Embryonic facial prominence (tissue), 1 donor: ENCODE measurements around the gene DEUP1.
"Not testable (repeated sequence)": the region's sequence is repeated elsewhere in the genome, so short reads cannot be mapped to it uniquely, and the experiment has no call there.

ENCODE experiments used
- DNase-seq: peaks from one replicate; pipeline ENCODE4 v3.0.0-alpha.2; 2016; ENCODE audit errors: extremely low spot score

DEUP1 gene

DNA sequence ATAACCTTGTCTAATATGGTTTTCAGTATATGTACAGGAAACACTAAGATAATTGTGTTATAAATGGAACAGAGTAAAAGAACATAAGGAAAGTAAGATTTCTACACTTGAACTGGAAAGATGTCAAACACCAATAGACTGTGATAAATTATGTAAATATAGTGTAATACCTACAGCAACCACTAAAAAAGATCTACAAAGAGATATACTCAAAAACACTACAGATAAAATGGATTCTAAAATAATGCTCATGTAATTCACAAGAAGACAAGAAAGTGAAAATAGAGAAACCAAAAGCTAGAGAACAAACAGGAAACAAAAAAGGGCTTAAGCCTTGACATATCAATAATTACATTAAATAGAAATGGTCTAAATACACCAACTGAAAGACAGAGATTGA lies 30.9 kb downstream of the DEUP1 start:
- DNase-seq: no peak

DNA sequence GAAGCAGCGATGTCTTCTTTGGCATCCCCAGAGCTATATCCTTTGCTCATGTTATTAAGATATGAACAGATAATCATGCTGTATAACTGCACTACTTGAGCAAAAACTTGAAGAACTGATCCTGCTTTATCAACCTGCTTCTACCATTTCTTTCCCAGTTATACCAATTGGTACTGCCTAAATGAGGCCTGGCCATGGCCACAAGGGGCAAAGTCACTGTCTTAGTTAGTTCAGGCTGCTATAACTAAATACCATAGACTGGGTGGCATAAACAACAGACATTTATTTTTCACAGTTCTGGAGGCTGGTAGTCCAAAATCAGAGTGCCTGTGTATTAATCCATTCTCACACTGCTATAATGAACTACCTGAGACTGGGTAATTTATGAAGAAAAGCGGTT lies 37.5 kb downstream of the DEUP1 start:
- no peak for DNase-seq

DNA sequence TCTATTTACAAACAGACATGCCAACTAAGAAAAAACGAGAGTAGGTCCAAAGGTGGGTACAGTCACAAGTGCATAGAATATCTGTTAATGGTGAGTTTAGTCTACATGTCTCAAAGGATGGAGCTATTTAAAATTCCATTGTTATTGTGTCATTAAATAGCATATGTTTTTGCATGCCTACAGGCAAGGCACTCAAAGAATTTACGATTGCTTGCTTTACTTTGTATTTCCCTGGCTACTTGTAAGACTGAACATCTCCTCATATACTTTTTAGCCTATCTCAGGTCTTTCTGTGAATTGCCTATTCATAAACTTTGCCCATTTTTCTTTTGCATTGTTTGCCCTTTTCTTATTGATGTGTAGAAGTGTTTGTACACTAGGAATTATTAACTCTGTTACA lies 39.7 kb downstream of the DEUP1 start:
- no peak for DNase-seq

DNA sequence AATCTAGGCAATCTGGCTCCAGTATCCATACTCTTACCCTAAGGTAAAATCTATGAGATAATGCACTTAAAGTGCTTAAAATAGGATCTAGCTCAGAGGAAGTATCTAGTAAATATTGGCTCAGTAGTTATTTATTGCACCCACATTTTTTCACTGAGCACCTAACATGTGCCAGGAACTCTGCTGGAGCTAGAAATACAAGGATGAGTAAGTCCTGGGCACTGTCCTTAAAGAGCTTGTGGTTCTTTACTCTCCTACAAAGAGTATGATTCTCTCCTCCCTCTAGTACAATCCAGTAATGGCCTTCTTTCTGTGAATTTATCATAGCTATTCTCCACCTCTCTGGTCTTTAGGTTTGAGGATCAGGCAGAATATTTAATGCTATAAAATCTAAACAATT lies 59.2 kb downstream of the DEUP1 start:
- DNase-seq: no peak

DNA sequence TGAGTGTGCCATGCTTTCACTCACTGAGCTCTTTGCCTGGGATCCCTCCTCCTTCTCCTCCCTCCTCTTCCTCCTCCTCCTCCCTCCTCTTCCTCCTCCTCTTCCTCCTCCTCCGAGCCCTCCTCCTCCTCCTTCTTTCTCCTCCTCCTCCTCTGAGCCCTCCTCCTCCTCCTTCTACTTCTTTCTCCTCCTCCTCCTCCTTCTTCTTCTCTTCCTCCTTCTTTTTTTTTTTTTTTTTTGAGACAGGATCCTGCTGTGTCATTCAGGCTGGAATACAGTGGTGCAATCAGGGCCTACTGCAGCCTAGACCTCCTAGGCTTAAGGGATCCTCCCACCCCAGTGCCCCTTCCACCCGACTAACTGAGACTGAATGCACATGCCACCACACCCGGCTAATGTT lies 62.3 kb downstream of the DEUP1 start:
- DNase-seq: no peak

DNA sequence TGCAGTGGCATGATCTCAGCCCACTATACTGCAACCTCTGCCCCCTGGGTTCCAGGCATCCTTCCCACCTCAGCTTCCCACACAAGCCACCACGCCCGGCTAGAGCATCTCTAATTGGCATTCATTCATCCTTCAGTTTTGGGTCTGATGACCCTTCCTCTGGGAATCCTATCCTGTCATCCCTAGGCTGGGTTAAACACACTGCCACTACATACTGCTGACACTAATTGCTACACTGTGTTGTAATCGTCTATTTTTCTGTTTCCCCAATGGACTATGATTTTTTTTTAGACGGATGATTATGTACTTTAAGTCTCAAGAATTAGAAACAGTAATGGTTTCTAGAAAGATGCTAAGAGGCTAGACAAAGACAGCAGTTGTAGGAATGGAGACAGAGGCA lies 62.8 kb downstream of the DEUP1 start:
- DNase-seq: no peak

DNA sequence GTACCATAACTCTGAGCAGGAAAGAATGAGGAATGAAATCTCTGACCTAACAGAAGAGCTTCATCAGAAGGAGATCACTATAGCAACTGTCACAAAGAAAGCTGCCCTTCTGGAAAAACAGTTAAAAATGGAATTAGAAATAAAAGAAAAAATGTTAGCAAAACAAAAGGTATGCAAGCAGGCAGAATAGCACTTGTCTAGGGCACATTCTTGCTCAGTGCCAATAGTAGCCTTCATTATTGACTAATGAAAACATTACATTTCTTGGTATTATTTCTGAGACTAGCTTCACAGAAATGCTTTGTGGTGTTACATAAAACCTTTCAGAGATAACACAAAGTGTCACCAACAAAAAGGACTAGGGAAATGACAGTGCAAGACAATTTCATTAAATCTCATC lies 63.9 kb downstream of the DEUP1 start:
- DNase-seq: no peak

DNA sequence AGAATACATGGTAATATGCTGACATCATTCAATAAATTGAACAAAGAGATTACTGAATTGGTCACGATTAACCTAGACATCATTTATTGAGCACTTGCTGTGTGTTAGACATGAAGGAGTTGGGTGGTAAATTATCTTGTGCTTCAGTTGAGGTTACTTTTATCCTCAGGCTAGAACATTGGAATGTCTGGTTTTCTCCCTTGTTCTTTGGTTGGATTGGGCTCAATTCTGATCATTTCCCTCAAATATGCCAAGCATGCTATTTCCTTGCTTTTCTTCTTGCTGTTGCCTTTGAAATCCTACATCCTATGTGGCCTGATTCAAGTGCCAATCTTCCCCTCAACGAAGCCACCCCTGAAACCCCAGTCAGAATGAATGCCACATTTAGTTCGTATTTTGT lies 65.8 kb downstream of the DEUP1 start:
- no peak for DNase-seq

DNA sequence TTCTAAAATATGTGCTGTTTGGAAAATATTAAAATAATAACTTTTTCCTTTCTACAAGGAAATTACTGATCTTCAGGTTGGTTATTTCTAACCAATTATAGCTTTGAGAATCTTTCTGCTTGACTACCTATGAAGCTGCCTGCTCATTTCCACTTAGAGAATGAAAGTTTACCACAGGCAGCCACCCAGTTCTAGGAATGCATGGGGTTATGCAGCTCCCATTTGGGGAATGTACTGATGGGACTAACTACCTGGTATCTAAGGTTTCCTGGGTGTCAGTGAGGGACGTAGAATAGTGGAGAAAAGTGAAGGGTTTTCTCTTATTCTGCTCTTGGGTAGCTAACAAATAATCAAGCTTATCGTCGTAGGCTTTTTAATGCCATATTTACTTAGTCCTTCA lies 73.4 kb downstream of the DEUP1 start:
- no peak for DNase-seq

DNA sequence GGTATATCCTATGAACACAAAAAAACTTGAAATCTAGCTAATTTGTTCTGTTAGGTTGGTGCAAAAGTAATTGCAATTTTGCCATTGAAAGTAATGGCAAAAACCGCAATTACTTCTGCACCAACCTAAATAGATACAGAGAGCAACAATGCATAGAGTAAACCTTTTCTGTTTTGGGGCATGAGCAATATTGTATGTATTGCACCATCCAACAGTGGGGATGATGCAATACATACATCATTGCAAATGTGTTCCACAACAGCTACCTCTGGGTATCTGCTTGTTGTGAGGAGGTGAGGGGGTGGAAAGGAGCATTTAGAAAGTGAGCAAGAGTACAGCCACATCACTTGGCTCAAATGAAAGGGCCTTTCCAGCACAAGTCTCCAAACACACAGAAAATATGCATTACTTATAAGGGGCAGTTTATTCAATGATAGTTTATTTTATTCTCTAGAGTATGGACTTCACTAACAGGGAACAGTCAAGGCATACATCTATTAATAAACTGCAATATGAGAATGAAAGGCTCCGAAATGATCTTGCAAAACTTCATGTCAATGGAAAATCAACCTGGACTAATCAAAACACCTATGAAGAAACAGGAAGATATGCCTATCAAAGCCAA lies 77.3 kb downstream of the DEUP1 start:
- no peak for DNase-seq

DNA sequence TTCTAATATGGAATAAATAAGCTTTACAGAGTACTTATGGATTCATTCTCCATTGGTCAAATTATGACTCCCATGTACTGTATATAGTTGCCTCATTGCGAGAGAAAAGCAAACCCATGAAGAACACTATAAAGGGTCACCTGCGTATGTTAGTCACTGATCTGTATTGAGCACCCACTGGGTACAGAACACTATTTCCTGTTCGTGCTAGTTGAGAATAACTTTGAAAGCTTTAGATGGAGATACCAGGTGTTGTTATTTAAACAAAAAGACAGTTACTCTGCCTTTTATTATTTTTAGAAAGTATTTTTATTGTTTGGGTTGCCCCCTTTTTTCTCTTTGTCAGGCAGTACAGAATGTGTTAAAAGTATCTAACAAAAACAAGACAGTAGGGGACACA lies 79.9 kb downstream of the DEUP1 start:
- no peak for DNase-seq

DNA sequence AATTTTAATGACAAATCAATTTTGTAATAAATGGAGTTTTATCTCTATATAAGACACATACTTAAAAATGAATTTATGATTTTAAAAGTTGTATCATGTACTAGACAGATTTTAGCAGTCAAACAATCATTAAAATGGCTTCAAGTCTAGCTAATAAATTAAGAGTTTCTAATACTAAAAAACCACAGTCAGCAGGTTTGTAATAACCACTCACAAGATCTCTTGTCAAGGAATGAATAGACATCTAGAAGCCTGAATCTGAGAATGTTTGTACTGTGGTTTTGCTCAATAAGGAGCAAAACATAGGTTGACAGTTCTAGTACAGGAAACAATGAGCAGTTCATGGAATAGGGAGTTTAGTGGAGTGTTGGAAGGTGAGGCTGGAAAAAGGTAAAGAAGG lies 81.2 kb downstream of the DEUP1 start:
- DNase-seq: no peak

DNA sequence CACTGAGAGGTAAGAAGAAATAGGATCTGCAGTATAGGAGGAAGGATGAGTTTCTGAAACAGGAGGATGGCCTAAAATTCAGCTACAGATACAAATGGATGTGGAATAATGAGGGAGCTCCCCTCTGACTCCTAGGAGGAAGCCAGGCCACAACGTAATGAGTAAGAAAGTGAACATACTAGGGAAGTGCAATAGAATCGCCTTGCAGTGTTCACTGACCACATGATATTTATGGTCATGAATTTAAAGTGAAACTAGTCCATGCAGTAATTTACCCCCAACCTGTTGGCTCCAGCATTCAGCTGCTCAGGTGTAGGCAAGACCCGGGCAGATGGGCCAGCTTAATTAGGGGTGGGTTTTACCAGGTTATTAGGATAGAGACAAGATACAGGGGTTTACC lies 101.7 kb downstream of the DEUP1 start:
- no peak for DNase-seq

DNA sequence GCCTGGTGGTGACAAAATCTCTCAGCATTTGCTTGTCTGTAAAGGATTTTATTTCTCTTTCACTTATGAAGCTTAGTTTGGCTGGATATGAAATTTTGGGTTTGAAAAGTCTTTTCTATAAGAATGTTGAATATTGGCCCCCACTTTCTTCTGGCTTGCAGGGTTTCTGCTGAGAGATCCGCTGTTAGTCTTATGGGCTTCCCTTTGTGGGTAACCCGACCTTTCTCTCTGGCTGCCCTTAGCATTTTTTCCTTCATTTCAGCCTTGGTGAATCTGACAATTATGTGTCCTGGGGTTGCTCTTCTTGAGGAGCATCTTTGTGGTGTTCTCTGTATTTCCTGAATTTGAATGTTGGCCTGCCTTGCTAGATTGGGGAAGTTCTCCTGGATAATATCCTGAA lies 112.7 kb downstream of the DEUP1 start:
- DNase-seq: not testable (repeated sequence)

DNA sequence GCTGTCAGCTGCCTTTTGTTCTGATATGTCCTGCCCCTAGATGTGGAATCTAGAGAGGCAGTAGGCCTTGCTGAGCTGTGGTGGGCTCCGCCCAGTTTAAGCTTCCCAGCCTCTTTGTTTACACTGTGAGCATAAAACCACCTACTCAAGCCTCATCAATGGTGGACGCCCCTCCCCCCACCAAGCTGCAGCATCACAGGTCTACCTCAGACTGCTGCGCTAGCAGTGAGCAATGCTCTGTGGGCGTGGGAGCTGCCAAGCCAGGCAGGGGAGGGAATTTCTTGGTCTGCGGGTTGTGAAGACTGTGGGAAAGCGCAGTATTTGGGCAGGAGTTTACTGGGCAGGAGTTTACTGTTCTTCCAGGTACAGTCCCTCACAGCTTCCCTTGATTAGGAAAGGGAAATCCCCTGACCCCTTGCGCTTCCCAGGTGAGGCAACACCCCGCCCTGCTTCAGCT lies 114.1 kb downstream of the DEUP1 start:
- no peak for DNase-seq

DNA sequence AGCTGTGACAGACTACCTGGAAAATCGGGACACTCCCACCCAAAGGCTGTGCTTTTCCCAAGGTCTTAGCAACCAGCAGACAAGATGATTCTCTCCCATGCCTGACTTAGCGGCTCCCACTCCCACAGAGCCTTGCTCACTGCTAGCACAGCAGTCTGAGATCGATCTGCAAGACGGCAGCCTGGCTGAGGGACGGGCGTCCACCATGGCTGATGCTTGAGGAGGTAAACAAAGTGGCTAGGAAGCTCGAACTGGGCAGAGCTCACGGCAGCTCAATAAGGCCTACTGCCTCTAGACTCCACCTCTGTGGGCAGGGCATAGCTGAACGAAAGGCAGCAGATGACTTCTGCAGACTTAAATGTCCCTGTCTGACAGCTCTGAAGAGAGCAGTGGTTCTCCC lies 127.7 kb downstream of the DEUP1 start:
- no peak for DNase-seq

DNA sequence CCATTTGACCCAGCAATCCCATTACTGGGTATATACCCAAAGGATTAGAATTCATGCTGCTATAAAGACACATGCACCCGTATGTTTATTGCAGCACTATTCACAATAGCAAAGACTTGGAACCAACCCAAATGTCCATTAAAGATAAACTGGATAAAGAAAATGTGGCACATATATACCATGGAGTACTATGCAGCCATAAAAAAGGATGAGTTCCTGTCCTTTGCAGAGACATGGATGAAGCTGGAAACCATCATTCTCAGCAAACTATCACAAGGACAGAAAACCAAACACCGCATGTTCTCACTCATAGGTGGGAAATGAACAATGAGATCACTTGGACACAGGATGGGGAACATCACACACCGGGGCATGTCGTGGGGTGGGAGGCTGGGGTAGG lies 133.1 kb downstream of the DEUP1 start:
- DNase-seq: not testable (repeated sequence)

DNA sequence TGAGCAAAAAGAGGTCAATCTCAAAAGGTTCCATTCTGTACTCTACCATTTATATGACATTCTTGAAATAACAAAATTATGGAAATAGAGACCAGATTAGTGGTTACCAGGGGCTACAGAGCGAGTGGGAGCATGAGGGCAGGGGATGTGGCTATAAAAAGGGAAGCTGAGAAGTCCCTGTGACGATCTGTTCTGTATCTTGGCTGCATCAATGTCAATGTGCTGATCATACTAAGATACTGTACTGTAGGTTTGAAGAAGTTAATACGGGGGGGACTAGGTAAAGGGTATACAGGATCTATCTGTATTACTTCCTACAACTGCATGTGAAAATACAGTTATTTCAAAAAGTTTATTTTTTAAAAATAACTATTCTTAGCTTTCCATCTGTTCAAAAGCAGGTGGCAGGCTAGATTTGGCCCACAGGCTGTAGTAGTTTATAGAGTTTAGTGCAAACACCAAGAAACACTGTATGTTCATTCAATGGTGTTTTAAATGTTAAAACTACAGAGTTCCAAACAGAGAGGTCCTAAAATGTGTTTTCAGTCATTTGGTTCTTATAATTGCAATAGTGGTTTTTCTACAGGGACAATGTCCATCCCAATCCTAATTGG lies 134.5 kb downstream of the DEUP1 start:
- no peak for DNase-seq

DNA sequence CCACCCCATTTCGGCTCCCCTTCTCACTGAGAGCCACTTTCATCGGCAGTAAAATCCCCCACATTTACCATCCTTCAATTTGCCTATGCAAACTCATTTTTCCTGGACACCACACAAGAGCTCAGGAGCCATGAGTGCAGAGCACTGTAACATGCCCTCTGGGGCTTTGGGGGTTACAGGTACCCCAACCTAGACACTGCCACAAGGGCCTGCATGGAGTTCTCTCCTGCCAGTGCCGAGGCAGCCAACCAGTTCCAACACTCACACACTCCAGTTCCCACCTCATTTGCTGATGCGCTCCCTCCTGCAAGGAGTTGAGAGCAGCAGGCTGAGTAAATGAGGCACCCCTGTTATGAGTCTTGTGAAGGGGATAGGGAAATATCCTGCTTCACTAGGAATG lies 136.5 kb downstream of the DEUP1 start:
- no peak for DNase-seq

DNA sequence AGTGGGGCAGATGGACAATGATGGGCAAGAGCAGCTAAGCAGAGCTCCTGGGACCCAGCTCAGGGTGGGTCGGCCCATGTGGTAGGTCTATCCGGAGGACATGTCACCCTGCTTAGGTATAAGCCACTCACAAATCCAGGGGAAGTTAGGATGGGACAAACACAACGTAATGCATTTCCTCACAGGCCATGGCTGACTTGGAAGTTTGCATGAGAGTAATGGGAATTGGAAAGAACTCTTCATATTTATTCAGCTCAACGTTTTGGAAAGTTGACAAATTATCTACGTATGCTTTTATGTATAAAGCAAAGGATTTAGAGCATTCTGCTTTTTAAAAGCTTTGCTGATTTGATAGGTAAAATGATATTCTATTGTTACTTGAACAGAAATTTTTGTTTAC lies 137.7 kb downstream of the DEUP1 start:
- DNase-seq: no peak

DNA sequence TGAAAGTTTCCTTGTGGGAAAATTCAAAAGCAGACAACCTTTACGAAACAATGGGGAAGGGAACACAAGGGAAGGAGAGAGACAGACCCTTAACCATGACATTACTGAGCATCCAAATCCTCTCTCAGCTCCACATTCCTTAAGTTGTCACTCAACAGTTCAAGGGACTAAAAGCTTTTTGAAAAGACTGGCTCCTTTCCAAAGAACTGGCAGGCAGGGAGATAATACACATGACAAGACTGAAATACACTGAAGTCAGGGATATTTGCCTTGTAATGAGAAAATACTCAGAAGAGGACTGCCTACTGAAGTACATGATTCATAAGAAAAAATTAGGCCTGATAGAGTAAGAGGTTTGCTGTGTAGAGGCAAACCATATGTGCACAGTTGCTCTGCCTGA lies 143.6 kb downstream of the DEUP1 start:
- no peak for DNase-seq

DNA sequence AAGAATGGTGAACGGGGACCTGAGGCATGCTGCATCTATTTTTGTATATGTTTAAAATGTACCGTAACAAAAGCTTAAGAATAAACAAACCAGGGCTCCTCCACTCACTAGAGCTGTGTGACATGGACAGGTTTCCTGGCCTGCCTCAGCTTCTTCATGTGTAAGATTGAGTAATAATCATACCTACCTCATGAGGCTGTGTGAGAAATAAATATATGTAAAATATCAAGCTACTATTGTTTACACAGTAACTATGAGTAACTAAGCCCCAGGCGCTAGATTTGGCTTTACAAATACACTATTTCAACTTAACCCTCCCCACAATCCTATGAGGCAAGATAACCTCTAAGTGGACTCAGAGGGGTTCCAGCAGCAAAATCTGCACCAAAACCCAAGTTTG lies 146.3 kb downstream of the DEUP1 start:
- no peak for DNase-seq

DNA sequence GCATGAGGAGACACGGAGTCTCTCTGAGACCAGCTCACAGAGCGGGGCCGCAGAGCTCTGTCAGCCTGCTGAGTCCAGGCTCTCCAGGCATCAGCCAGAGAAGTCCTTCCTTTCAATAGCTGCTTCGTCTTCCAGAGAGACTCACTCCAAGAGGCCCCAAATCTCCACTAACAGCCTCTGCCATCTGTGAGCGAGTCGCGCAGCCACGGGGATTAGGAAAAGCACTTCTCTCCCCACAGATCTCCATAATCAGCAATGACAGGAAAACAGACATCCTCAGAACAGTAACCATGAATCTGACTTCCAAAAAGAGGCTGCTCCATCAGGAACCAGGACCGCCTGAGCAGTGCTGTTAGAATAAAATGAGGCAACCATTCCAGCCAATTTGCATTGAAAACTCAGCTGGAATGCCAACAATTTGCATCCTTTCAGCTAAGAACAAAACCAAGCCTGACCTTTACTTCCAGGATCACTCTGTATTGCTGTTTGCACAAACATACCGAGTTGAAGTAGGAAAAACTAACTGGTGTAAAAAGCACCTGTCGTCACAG lies 147.2 kb downstream of the DEUP1 start:
- no peak for DNase-seq

DNA sequence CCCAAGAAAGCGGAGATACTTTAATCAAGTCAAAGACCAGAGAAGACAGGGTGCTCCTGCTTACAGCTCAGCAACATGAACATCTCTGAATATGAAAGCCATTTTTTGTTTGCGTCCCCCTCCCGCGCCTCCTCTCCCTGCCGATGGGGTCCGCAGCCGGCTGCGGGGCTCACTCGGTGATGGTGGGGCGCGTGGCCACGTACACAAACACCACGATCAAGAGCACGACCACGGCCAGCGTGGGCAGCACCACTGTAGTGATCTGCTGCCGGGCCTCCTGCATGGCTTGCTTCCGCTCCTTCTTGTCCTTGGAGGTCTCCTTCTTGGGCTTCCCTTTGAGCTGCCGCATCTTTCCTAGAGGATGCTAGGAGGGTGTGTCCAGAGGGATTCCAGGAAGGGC lies 148.3 kb downstream of the DEUP1 start:
- no peak for DNase-seq
